ENCODE results near the gene HS3ST5. TPM values are rescaled to one million over a fixed set of nuclear protein-coding genes. Genes with fewer than 3 reads are reported as not detected.

Gene HS3ST5
- total RNA-seq, 4 donors from 2014 or later = 0.48 TPM; not detected in 3

DNA sequence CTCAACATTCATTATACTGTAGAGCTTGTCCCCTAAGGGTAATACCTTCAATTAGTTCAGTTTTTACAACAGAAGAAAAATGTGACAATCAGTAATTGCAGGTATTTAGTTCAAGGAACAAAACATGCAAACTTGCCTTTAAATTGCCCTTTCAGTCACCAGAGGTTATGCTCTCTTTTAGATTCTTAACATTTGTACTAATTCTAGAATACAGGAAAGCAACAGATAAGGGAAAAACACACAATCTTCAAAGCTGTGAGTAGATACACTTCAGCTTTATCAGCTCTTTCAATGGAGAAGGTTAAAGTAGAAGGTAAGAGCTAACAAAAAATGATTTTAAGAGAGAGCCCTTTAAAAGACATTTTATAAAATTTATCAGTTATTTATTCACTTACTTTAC lies 173.1 kb downstream of the HS3ST5 start:
- no peaks in the 10 kb centered on the region for H3K9me3 ChIP-seq
- intact Hi-C loops (cut with DNase I; ENCODE audit: low total_unique reads) = no loop called here
- no peak overlapping the region for H3K27ac ChIP-seq
- H3K27me3 ChIP-seq = no peaks in the 10 kb centered on the region
- no peaks in the 10 kb centered on the region for H3K4me1 ChIP-seq
- no peaks in the 10 kb centered on the region for H3K36me3 ChIP-seq
- no peak overlapping the region for H3K4me3 ChIP-seq
- TF ChIP-seq POLR2A (IDR thresholded peaks at IDR 0.05) = no peak
- TF ChIP-seq, protein P1, sequence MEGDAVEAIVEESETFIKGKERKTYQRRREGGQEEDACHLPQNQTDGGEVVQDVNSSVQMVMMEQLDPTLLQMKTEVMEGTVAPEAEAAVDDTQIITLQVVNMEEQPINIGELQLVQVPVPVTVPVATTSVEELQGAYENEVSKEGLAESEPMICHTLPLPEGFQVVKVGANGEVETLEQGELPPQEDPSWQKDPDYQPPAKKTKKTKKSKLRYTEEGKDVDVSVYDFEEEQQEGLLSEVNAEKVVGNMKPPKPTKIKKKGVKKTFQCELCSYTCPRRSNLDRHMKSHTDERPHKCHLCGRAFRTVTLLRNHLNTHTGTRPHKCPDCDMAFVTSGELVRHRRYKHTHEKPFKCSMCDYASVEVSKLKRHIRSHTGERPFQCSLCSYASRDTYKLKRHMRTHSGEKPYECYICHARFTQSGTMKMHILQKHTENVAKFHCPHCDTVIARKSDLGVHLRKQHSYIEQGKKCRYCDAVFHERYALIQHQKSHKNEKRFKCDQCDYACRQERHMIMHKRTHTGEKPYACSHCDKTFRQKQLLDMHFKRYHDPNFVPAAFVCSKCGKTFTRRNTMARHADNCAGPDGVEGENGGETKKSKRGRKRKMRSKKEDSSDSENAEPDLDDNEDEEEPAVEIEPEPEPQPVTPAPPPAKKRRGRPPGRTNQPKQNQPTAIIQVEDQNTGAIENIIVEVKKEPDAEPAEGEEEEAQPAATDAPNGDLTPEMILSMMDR (IDR thresholded peaks at IDR 0.05) = no peak
- DNase-seq = no peak

DNA sequence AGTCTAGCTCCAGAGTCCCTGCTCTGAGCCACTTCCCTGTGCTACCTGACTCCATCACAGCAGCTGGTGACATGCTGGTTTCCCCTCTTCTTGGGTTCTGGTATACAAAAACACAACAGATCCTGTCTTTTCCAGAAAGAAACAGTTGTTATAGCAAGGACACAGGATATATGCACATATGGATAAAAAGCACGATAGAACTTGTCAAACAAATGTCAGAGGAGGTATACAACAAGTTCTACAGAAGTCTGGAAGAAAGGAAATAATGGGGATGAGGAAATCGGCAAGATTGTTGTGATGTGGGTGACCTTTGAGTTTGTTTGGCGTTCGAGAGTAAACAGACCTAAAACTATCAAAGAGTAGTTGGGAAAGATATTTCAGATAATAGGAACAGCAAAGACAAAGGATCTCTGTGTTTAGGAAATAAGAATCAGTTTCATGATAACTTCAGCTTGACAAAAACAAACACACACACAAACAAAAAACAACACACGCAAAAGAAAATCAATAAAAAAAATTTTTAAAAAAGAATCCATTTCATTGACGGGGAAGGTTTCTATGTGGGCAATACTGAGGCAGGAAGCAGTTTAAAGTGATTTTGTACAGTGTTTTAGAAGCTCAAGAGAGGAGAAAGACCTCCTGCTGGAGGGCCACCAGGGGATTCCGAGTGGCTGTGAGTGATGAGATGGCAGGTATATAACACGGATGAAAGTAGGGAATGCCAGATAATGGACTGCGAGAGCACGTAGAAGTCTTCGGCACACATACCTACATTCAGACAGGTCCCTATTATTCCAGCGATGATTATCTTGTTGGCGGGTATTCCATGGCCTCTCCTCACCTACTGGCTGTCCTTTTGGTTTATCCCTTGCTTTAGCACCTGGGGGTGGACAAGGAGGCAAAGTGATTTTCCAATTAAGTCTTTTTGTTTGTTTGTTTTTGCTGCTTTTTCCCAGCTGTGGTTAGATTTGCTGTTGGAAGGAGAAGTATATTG lies 174.9 kb downstream of the HS3ST5 start:
- DNase-seq = no peak
- Histone ChIP-seq H3K4me3 (no peak overlapping the region), H3K27me3 (no peaks in the 10 kb centered on the region), H3K27ac (no peak overlapping the region), H3K36me3 (no peaks in the 10 kb centered on the region), H3K9me3 (no peaks in the 10 kb centered on the region), H3K4me1 (no peaks in the 10 kb centered on the region)
- intact Hi-C loops (cut with DNase I; ENCODE audit: low total_unique reads) = no loop called here
- no peak for TF ChIP-seq POLR2A (IDR thresholded peaks at IDR 0.05)
- TF ChIP-seq, protein P1 (IDR thresholded peaks at IDR 0.05) = no peak

DNA sequence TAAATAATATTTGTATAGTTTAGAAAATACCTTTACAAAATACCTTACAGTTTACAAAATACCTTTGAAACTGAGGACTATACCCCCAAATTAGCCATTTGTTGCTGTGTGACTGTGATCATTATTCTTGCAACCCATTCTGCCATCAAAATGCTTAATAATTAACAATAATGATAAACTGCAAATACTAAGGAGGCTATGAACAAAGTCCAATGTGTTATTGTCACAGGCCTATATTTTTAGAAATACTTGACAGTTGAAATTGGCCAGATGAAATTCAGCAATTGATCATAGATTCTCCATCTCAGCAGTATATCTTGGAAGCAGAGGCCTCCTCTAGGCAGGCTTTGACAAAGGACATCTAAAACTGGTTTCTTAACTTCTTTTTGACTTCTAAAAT lies 178.6 kb downstream of the HS3ST5 start:
- no peaks in the 10 kb centered on the region for H3K4me1 ChIP-seq
- H3K27ac ChIP-seq = no peak overlapping the region
- H3K27me3 ChIP-seq = no peaks in the 10 kb centered on the region
- intact Hi-C loops (cut with DNase I; ENCODE audit: low total_unique reads) = no loop called here
- H3K36me3 ChIP-seq = no peaks in the 10 kb centered on the region
- DNase-seq = no peak
- H3K4me3 ChIP-seq = no peak overlapping the region
- TF ChIP-seq, protein P1 (IDR thresholded peaks at IDR 0.05) = no peak
- TF ChIP-seq POLR2A (IDR thresholded peaks at IDR 0.05) = no peak
- no peaks in the 10 kb centered on the region for H3K9me3 ChIP-seq

DNA sequence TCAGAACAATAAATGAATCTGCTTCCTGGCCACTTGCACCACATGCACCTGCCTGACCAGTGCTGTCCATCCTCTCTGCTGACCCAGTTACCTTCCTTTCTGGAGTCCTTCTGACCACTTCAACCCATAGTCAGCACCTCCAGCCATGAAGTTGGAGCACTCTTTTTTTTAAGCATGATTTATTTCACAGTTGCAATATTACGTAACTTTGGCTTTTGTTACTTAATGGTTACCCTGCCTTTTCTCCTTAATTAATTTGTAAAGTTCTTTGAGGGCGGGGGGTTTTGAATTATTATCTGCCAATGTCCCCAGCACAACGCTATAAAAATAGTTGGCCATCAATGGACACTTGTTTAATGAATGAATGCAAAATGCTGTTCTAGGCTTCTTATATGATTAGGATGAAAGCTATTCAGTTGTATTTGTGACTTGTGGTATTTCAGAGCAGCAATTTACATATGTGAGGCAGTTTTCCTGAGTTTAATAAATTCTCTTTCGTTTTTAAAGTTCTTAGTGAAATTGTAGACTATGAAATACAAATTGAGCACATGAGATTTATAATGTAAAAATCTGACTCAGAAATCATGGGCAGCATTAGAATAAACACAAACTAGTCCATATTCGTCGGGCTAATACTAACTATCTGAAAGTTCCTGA lies 180.0 kb downstream of the HS3ST5 start:
- no peaks in the 10 kb centered on the region for H3K9me3 ChIP-seq
- intact Hi-C loops (cut with DNase I; ENCODE audit: low total_unique reads) = no loop called here
- DNase-seq = no peak
- no peaks in the 10 kb centered on the region for H3K27me3 ChIP-seq
- no peak overlapping the region for H3K4me3 ChIP-seq
- TF ChIP-seq, protein P1 (IDR thresholded peaks at IDR 0.05) = no peak
- no peak for TF ChIP-seq POLR2A (IDR thresholded peaks at IDR 0.05)
- H3K4me1 ChIP-seq = no peaks in the 10 kb centered on the region
- no peaks in the 10 kb centered on the region for H3K36me3 ChIP-seq
- no peak overlapping the region for H3K27ac ChIP-seq

DNA sequence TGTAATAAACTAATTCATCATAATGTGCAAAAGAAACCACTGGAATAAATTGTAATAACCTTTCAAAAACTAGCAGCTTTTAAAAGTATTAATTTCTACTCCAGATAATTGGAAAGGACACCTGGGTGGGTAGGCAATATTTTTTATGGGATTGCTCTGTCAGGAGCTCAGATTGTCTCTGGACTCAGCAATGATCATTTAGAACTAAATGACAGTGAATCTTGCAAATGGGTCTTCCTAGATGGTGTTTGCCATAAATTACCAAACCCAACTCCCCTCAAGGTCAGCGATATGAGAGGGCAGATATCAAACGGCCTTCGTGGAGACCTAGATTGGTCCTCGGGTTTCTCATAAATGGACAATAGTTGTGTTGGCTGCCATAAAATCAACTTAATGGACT lies 181.9 kb downstream of the HS3ST5 start:
- TF ChIP-seq, protein P1 (IDR thresholded peaks at IDR 0.05) = no peak
- TF ChIP-seq POLR2A (IDR thresholded peaks at IDR 0.05) = no peak
- DNase-seq = no peak
- Histone ChIP-seq H3K27ac (no peak overlapping the region), H3K36me3 (no peaks in the 10 kb centered on the region), H3K9me3 (no peaks in the 10 kb centered on the region), H3K27me3 (no peaks in the 10 kb centered on the region), H3K4me3 (no peak overlapping the region), H3K4me1 (no peaks in the 10 kb centered on the region)
- intact Hi-C loops (cut with DNase I; ENCODE audit: low total_unique reads) = no loop called here
